Activated naive CD4-positive, alpha-beta T cell treated with anti-CD3 and anti-CD28 coated beads, Interleukin-2, amount 10 ng/mL, durations not matched to agents 7 days and 5 days (primary cell): ENCODE results near the gene IQCH.

Experiments used
- CTCF ChIA-PET: fragments of 350-600 bp; sonication (Branson Sonifier 250); formaldehyde crosslinking; loops from one replicate; lab custom pipeline; 2021; ENCODE audit warnings: antibody characterized with exemption; lab: Charles Lee
- DNase-seq: peaks from one replicate; pipeline ENCODE4 v3.0.0-alpha.2; 2020
- H3K27ac Mint-ChIP-seq: one replicate; pipeline ENCODE4 v1.8.0; 2021; ENCODE audit warnings: mild to moderate bottlenecking, moderate library complexity, mixed read lengths
- H3K27me3 Mint-ChIP-seq: one replicate; pipeline ENCODE4 v1.8.0; 2021; ENCODE audit warnings: mild to moderate bottlenecking, mixed read lengths
- H3K36me3 Mint-ChIP-seq: one replicate; pipeline ENCODE4 v1.8.0; 2021; ENCODE audit warnings: mixed read lengths
- H3K4me1 Mint-ChIP-seq: one replicate; pipeline ENCODE4 v1.8.0; 2021; ENCODE audit warnings: mixed read lengths
- H3K4me3 Mint-ChIP-seq: one replicate; pipeline ENCODE4 v1.8.0; 2021; ENCODE audit warnings: mild to moderate bottlenecking, moderate library complexity, mixed read lengths
- H3K9me3 Mint-ChIP-seq: one replicate; pipeline ENCODE4 v1.8.0; 2021; ENCODE audit warnings: mixed read lengths

The IQCH gene

GRCh38 chr15:67296684-67297083 lies 42.1 kb downstream of the IQCH start:
- CTCF ChIA-PET = interaction anchor here (0.7 kb wide), 1 partner anchor 57 kb away, joined by 3 read pairs; no protein-coding TSS in a partner anchor
- DNase-seq = no peak
- no peak overlapping the region for H3K4me3 Mint-ChIP-seq
- no peaks in the 10 kb centered on the region for H3K4me1 Mint-ChIP-seq
- H3K36me3 Mint-ChIP-seq = no peaks in the 10 kb centered on the region
- no peaks in the 10 kb centered on the region for H3K9me3 Mint-ChIP-seq
- no peak overlapping the region for H3K27ac Mint-ChIP-seq
- peaks cover 3% of the 10 kb centered on the region for H3K27me3 Mint-ChIP-seq

- H3K4me1 Mint-ChIP-seq = no peaks in the 10 kb centered on the region
- H3K36me3 Mint-ChIP-seq = no peaks in the 10 kb centered on the region
- no peak overlapping the region for H3K27ac Mint-ChIP-seq
- CTCF ChIA-PET = interaction anchor here (0.8 to 2.2 kb wide), 7 partner anchors 62 to 354 kb away, joined by 3 to 7 read pairs (median 3); no protein-coding TSS in a partner anchor
- H3K27me3 Mint-ChIP-seq = peaks cover 3% of the 10 kb centered on the region
- no peak for DNase-seq
- H3K9me3 Mint-ChIP-seq = no peaks in the 10 kb centered on the region
- no peak overlapping the region for H3K4me3 Mint-ChIP-seq
Measured at GRCh38 chr15:67300266-67301025, 45.9 kb downstream of the IQCH start.

- Mint-ChIP-seq H3K36me3 (no peaks in the 10 kb centered on the region), H3K4me1 (no peaks in the 10 kb centered on the region), H3K9me3 (no peaks in the 10 kb centered on the region), H3K27ac (no peak overlapping the region), H3K27me3 (peaks cover 3% of the 10 kb centered on the region), H3K4me3 (no peak overlapping the region)
- CTCF ChIA-PET = interaction anchor here (0.5 to 3.9 kb wide), 11 partner anchors 9 to 458 kb away, joined by 3 to 63 read pairs (median 3); no protein-coding TSS in a partner anchor
- peak; percentile 38 for DNase-seq
Measured at GRCh38 chr15:67303490-67304363, 49.1 kb downstream of the IQCH start.

DNA sequence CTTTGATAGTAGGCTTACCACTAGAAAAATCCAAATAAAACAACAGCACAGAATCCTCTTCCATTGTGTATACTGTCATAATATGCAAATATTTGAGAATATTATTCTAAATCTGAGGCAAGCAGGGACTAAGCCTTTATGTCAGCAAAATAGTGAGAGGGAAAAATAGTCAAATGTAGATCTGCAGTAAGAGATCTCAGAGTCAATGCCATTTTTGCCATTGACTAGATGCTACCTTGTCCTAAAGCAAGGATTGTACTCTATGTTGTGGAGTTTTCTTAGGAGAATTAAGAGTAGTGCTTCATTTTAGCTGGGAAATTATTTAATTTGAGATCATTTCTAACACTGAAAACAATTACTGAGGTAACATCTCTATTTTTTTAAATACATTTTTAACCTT lies 50.2 kb downstream of the IQCH start:
- Mint-ChIP-seq H3K27ac (no peak overlapping the region), H3K4me1 (no peaks in the 10 kb centered on the region)

DNA sequence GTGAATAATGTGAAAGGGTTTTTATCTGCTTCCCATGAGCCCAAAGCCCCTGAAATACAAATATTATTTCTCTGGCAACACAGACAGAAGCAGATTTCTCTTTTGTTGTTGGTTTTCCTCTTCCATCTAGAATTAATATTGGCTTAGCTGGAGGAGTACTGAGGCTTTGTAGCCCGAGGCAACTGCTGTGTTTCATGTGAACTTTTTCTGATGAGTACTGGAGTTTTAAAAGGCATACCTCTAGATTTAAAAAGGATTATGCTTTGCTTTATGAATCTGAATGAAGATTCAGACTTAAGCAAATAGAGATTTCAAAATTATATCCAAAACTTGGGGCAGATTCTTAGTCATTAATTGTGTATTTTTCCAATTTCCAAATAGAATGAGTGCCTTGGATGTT lies 50.9 kb downstream of the IQCH start:
- no peaks in the 10 kb centered on the region for H3K9me3 Mint-ChIP-seq
- H3K27ac Mint-ChIP-seq = no peak overlapping the region
- DNase-seq = no peak
- no peaks in the 10 kb centered on the region for H3K36me3 Mint-ChIP-seq
- CTCF ChIA-PET = interaction anchor here (0.9 to 3.9 kb wide), 2 partner anchors 357 to 362 kb away, joined by 3 to 63 read pairs; no protein-coding TSS in a partner anchor
- H3K4me1 Mint-ChIP-seq = no peaks in the 10 kb centered on the region
- no peak overlapping the region for H3K4me3 Mint-ChIP-seq
- H3K27me3 Mint-ChIP-seq = peaks cover 3% of the 10 kb centered on the region

More for the DNA sequence above, 50.2 kb downstream of the IQCH start:
- peaks cover 3% of the 10 kb centered on the region for H3K27me3 Mint-ChIP-seq
- no peak overlapping the region for H3K4me3 Mint-ChIP-seq
- CTCF ChIA-PET = interaction anchor here (0.6 to 3.9 kb wide), 9 partner anchors 11 to 400 kb away, joined by 3 to 63 read pairs (median 4); no protein-coding TSS in a partner anchor
- H3K9me3 Mint-ChIP-seq = no peaks in the 10 kb centered on the region
- H3K36me3 Mint-ChIP-seq = no peaks in the 10 kb centered on the region
- no peak for DNase-seq

GRCh38 chr15:67307156-67307555 lies 52.6 kb downstream of the IQCH start:
- H3K27ac Mint-ChIP-seq = no peak overlapping the region
- no peaks in the 10 kb centered on the region for H3K4me1 Mint-ChIP-seq
- CTCF ChIA-PET = no interaction called here
- no peaks in the 10 kb centered on the region for H3K36me3 Mint-ChIP-seq
- peaks cover 3% of the 10 kb centered on the region for H3K27me3 Mint-ChIP-seq
- no peak overlapping the region for H3K4me3 Mint-ChIP-seq
- no peak for DNase-seq
- no peaks in the 10 kb centered on the region for H3K9me3 Mint-ChIP-seq

- Mint-ChIP-seq H3K4me3 (no peak overlapping the region), H3K27me3 (peaks cover 3% of the 10 kb centered on the region), H3K27ac (no peak overlapping the region), H3K36me3 (no peaks in the 10 kb centered on the region), H3K4me1 (no peaks in the 10 kb centered on the region), H3K9me3 (no peaks in the 10 kb centered on the region)
- CTCF ChIA-PET = interaction anchor here (1.0 kb wide), 1 partner anchor 530 kb away, joined by 5 read pairs; no protein-coding TSS in a partner anchor
- DNase-seq = no peak
Measured at GRCh38 chr15:67307889-67308597, 53.5 kb downstream of the IQCH start.

- H3K4me1 Mint-ChIP-seq = no peaks in the 10 kb centered on the region
- no peak overlapping the region for H3K4me3 Mint-ChIP-seq
- CTCF ChIA-PET = no interaction called here
- H3K36me3 Mint-ChIP-seq = no peaks in the 10 kb centered on the region
- no peak for DNase-seq
- H3K27ac Mint-ChIP-seq = no peak overlapping the region
- no peaks in the 10 kb centered on the region for H3K9me3 Mint-ChIP-seq
- no peaks in the 10 kb centered on the region for H3K27me3 Mint-ChIP-seq
Measured at GRCh38 chr15:67311731-67312130, 57.1 kb downstream of the IQCH start.

DNA sequence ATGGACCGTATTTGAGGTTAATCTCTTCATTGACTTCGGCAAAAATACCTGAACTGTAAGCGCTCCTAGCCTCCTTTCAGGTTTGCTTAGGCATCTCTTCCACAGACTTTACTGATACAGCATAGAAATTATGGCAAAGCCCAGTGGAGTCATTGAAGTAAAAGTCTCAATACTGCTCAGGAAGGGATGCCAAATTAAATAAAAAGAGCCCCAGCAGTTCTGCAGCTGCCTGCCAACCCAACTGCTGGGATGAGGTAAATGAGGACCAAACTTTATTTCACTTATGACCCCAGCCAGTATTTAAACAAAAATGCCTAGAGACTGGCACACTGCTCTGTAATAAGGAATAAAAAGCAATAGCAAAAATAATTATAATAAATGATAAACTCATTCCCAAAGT lies 65.4 kb downstream of the IQCH start:
- Mint-ChIP-seq H3K36me3 (no peaks in the 10 kb centered on the region), H3K4me1 (no peaks in the 10 kb centered on the region), H3K9me3 (no peaks in the 10 kb centered on the region), H3K4me3 (no peak overlapping the region), H3K27me3 (peaks cover 24% of the 10 kb centered on the region), H3K27ac (no peak overlapping the region)
- DNase-seq = no peak
- CTCF ChIA-PET = no interaction called here

DNA sequence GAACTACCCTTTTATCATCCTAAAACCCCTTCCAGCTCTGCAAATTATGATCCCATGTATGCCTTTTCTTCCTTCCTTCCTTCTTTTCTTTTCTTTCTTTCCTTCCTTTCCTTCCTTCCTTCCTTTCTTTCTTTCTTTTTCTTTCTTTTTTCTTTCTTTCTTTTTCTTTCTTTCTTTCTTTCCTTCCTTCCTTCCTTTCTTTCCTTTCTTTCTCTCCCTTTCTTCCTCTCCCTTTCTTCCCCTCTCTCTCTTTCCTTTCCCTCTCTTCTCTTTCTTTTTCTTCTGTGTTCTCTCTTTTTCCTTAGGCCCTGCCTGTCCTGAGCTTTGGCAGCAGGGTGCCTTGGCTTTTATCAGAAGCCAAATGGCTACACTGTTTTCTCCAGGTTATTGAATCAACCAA lies 66.8 kb downstream of the IQCH start:
- H3K9me3 Mint-ChIP-seq = no peaks in the 10 kb centered on the region
- no peak overlapping the region for H3K27ac Mint-ChIP-seq
- CTCF ChIA-PET = no interaction called here
- H3K27me3 Mint-ChIP-seq = peaks cover 24% of the 10 kb centered on the region
- no peaks in the 10 kb centered on the region for H3K4me1 Mint-ChIP-seq
- H3K4me3 Mint-ChIP-seq = no peak overlapping the region
- DNase-seq = no peak
- H3K36me3 Mint-ChIP-seq = no peaks in the 10 kb centered on the region

DNA sequence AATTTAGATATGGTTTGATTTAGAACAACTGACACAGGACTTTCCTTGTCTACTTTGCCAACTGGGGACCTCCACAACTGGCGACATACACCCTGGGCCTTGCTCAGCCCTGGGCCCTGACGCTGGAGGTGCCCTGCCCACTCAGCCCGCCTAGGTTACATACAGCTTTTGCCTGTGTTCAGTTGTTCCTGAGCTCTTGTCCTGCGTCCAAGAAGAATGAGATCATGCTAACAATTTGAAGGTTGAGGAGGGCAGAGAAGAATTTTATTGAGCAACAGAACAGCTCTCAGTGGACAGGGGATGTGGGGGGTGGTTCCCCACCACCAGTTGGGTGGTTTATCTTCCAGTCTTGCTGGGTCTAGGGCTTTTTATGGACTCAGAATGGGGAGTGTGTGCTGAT lies 67.9 kb downstream of the IQCH start:
- peaks cover 22% of the 10 kb centered on the region for H3K27me3 Mint-ChIP-seq
- no peak for DNase-seq
- H3K27ac Mint-ChIP-seq = no peak overlapping the region
- CTCF ChIA-PET = no interaction called here
- H3K4me1 Mint-ChIP-seq = no peaks in the 10 kb centered on the region
- H3K4me3 Mint-ChIP-seq = no peak overlapping the region
- peaks cover 1% of the 10 kb centered on the region for H3K9me3 Mint-ChIP-seq
- H3K36me3 Mint-ChIP-seq = no peaks in the 10 kb centered on the region

- Mint-ChIP-seq H3K36me3 (no peaks in the 10 kb centered on the region), H3K27me3 (peaks cover 7% of the 10 kb centered on the region), H3K4me1 (no peaks in the 10 kb centered on the region), H3K9me3 (peaks cover 3% of the 10 kb centered on the region), H3K4me3 (no peak overlapping the region), H3K27ac (no peak overlapping the region)
- CTCF ChIA-PET = no interaction called here
- no peak for DNase-seq
Measured at GRCh38 chr15:67327312-67327711, 72.7 kb downstream of the IQCH start.

- peaks cover 3% of the 10 kb centered on the region for H3K9me3 Mint-ChIP-seq
- no peak overlapping the region for H3K4me3 Mint-ChIP-seq
- peaks cover 3% of the 10 kb centered on the region for H3K27me3 Mint-ChIP-seq
- CTCF ChIA-PET = no interaction called here
- H3K36me3 Mint-ChIP-seq = no peaks in the 10 kb centered on the region
- H3K27ac Mint-ChIP-seq = no peak overlapping the region
- H3K4me1 Mint-ChIP-seq = no peaks in the 10 kb centered on the region
- DNase-seq = no peak
Measured at GRCh38 chr15:67327737-67328136, 73.2 kb downstream of the IQCH start.
